ELF-1 (cell line): Measurements from ENCODE around the gene GGACT.
"Not testable (repeated sequence)": the region's sequence is repeated elsewhere in the genome, so short reads cannot be mapped to it uniquely, and the experiment has no call there.

ENCODE experiments used
- DNase-seq: peaks from one replicate; pipeline ENCODE4 v3.0.0-alpha.2; 2016; ENCODE audit warnings: low read depth, low spot score

GGACT gene

GRCh38 chr13:100601716-100602115 lies 13.1 kb upstream of the GGACT start:
- no peak for DNase-seq

DNA sequence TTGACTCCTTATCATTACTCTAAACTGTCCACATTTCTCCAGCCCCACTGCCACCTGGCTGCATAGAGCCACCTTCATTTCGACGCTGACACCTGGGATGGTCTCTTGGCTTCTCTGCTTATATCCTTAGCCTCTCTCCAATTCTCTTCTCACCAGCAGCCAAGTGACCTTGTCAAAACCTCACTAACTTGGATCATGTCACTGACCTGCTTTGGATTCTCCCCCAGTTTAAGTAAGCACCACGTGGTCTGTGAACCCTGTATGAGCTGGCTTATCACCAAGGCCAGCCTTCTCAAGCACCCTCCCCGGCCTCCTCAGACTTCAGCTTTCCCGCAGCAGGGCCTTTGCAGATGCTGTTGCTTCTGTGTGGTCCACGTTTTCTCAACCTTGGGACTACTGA lies 12.3 kb upstream of the GGACT start:
- no peak for DNase-seq

DNA sequence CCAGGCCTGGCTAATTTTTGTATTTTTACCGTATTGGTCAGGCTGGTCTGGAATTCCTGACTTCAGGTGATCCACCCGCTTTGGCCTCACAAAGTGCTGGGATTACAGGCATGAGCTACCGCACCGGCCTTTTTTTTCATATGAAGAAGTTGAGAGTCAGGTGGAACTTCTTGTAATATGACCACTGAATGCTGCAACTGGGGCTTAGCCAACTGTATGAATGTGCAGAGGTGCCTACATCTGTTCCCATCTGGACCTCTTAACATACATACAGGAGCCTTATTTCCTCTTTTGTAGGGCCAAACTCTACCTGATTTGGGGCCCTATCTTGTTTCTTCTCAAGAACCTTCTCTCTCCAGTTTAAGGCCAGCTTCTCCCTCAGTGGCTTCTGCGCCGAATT lies 11.9 kb upstream of the GGACT start:
- DNase-seq: no peak

GRCh38 chr13:100597253-100597652 lies 8.7 kb upstream of the GGACT start:
- DNase-seq: no peak

GRCh38 chr13:100596516-100596915 lies 7.9 kb upstream of the GGACT start:
- DNase-seq: no peak

DNA sequence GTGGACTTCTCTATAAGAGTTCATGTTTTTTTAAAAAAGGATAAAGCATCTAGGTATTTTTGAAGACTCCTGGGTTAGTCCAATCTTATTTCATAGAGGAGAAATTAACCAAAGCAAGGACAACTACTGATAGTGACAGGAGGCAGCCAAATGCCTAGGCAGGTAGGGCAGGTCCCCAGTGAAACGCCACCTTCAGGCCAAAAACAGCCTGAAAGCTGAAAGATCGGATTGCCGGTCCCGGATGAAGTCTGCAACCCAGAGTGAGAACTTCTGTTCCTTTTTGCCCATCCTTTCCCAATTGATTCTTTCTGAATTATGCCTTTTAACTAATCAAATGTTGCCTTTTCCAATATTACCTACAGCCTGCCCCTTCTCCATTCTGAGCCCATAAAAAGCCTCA lies 6.1 kb upstream of the GGACT start:
- peak; percentile 49 for DNase-seq

GRCh38 chr13:100594255-100594654 lies 5.7 kb upstream of the GGACT start:
- DNase-seq: no peak

DNA sequence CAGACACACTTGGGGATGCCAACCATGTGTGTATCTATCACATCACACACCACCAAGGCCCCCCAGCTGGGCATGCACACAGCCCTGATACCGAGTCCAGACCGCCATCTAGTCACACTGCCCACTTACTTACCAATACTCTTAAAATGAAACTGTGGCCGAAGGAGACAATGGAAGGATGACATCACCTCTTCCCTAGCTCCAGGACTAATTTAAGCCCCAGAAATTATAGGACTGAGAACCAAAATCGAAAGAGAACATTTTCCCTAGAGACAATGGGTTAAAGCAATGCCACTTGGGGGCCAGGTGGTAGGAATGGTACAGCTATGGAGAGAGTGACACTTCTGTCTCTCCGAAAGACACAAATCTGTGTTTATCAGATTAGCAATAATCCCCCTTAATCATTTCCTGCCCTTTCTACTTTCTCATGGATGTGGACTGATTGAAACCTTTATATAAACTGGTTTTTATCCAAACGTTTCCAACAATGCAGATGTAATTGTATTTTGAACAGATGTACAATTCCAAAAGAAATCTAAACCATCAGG lies 663 bp upstream of the GGACT start:
- DNase-seq: no peak

DNA sequence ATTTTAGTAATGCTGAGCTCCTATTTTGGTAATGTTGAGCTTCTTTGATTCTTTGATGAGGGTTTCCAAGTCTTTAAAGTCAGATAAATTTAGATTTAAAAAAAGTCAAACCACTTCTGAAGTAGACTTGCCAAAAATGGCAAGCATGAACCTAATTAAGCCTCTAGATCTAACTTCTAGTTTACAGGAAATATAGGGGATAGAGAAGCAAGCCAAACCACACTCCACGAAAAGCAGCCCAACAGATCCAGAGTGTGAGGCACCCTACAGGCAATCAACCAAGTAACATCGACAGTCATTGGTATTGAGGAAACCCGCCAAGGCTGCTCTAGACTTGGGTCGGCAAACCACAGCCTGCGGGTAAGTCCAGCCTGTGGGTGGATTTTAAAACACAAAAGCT lies 3.7 kb downstream of the GGACT start:
- no peak for DNase-seq

DNA sequence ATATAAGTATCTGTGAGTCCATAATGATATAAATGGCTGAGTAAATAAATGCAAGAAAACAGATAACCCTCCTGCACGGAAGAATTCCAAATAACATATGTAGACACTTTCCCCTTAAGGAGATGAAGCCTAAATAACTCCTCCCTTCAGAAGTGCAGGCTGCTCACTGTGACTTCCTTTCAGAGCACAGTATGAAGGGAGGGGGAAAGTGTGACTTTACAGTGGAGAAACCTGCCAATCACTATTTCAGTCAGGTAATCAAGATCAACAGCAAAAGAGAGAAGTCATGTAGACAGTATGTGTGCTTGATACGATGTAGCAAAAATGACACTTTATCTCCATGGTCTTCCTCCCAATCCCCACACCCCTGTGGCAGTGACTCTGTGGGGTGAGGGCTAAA lies 7.1 kb downstream of the GGACT start:
- DNase-seq: no peak

DNA sequence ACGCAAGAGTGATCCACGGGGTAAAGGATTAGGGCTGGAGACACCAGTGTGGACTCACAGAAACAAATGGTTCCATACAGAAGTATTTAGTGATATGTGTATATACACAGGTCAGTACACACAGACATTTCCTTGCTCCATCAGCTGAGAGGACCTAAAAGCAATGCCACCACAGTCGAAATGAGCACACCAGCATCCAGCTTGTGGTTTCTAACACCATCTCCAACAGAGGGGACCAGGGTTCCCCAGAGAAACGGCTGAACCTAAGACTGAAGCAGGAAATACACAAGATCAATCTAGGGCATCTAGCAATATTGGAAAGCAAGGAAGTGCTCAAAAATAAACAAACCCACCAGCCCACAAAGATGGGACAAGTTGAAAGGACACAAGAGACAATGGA lies 7.6 kb downstream of the GGACT start:
- no peak for DNase-seq

DNA sequence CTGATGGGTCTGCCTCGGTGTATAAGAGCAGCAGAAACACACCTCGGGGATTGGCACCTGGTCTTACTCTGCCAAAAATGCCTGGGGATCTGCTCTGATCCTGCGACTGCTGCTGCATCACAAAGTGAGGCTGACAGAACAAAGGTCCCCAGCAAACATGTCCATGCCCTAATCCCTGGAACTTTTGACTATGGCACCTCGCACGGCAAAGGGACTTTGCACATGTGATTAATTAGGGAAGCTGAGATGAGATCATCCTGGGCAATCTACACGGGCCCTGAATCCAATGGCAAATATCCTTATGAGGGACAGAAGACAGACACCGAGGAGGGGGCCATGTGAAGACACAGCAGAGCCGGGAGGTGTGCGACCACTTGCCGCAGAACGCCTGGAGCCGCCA lies 8.5 kb downstream of the GGACT start:
- no peak for DNase-seq

- DNase-seq: not testable (repeated sequence)
Observed at GRCh38 chr13:100577239-100577638, 11.3 kb downstream of the GGACT start.

DNA sequence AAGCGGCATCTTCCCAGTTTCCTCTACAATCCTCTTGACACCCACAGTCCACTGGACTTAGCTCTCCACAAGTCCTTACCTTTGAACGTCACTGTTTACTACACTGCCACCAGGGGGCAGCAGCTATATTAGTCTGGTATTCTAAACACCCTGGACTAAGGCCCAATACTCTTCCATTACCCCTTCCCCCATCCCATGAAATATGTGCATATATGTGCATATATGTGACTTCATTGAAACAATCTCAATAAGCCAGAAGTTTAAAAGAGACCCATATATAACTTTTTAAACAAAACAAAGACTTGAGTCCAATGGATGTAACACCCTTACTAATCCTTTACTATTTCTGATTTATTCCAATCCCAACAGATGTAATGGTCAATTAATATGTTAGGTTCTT lies 15.5 kb downstream of the GGACT start:
- peak; percentile 20 for DNase-seq

GRCh38 chr13:100566543-100566942 lies 22.0 kb downstream of the GGACT start:
- DNase-seq: no peak

GRCh38 chr13:100565286-100565685 lies 23.3 kb downstream of the GGACT start:
- DNase-seq: no peak

- DNase-seq: no peak
Observed at GRCh38 chr13:100564444-100565223, 24.0 kb downstream of the GGACT start.

GRCh38 chr13:100563779-100564178 lies 24.8 kb downstream of the GGACT start:
- DNase-seq: no peak

- no peak for DNase-seq
Observed at GRCh38 chr13:100561599-100562204, 26.9 kb downstream of the GGACT start.

- no peak for DNase-seq
Observed at GRCh38 chr13:100561158-100561499, 27.5 kb downstream of the GGACT start.

DNA sequence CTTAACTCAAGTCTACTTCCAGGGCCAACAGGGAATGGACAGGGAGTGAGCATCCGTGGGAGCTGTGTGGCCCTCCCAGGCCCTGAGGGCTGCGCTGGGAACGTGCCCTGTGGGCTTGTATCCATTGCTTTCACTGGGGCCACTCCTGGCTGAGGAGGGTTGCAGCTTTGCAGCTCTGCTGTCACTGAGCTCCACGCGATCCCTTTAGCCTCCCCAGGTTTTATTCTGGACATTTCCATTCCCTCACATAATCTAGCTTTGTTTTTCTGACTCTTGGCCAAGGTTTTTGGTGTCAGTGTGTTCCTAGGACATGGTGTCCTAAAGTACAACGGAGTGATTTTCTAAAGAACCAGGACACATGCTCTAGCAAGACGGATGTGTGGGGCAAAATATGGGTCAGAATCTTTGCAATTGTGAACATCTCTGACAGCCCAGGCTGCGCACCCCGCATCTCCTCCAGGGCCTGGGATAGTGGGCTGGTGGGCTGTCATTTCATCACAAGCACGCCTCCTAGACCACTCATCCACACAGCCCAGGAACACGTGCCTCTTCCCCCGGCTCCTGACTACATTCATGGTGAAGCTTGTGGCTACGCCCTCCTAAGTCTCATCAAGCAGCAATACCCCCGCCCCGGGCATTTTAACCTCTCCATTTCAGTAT lies 28.0 kb downstream of the GGACT start:
- DNase-seq: no peak

GRCh38 chr13:100559886-100560285 lies 28.7 kb downstream of the GGACT start:
- no peak for DNase-seq

DNA sequence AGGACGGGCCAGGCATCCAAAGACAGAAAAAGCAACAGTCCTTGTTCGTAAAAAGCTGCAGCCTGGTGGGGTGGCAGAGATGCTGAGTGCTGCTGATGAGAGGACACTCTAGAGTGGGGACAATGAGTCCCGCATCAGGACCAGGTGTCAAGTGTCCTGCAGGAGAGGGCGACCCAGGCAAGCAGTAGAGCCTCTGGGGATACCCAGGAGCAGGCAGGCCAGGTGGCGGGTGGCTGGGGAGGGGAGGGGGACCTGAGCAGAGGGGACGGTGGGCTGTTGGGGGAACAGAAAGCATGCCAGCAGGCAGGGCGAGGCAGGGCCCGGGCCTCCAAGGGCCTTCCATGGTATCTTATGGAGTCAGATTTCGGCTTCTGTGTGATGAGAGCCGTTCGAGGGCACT lies 35.8 kb downstream of the GGACT start:
- no peak for DNase-seq
